NCI-H2196 treated with DMSO at 0.1 percent for 48 hours (cell line): ENCODE results near the gene ARHGEF16.

ENCODE experiments used
- DNase-seq: peaks from one replicate; lab custom pipeline; 2025; ENCODE audit not compliant: unreplicated experiment; lab: John Stamatoyannopoulos, UW

ARHGEF16 gene

GRCh38 chr1:3453891-3454810 is at the start of gene ARHGEF16:
Gene ARHGEF16, plus strand, starts transcription at chr1:3454665. Its CDS starts 8,420 bp downstream, at chr1:3463085.
- DNase-seq: peak; percentile 78

DNA sequence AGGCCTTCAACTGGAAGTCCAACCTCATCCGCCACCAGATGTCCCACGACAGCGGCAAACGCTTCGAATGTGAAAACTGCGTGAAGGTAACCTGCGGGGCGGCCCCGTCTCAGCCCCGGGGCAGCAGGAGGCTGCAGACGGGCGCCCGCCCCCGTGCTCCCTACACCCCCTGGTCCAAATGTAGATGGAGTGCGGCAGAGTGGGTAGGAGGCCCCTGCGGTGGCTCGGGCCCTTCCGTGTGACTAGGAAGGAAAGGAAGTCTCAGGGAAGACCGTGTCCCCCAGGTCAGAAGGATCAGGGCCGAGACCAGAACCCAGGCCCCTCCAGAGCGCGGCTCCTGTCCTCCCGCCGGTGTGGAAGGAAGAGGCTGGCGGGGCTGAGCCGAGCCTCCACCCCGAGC is 49.7 kb upstream of the ARHGEF16 start:
- DNase-seq: no peak

DNA sequence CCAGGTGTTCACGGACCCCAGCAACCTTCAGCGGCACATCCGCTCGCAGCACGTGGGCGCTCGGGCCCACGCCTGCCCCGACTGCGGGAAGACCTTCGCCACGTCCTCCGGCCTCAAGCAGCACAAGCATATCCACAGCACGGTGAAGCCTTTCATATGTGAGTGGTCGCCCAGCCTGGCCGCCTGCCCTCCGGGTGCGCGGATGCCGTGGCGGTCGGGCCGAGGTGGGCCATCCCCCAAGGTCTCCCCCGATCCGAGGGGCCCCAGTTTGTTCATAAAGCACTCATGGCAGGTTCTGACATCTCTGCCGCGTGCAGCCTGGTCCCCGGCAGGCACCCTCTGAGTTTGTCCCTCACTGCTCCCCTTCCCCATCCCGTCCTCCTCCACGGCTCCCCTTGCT is 49.0 kb upstream of the ARHGEF16 start:
- no peak for DNase-seq

DNA sequence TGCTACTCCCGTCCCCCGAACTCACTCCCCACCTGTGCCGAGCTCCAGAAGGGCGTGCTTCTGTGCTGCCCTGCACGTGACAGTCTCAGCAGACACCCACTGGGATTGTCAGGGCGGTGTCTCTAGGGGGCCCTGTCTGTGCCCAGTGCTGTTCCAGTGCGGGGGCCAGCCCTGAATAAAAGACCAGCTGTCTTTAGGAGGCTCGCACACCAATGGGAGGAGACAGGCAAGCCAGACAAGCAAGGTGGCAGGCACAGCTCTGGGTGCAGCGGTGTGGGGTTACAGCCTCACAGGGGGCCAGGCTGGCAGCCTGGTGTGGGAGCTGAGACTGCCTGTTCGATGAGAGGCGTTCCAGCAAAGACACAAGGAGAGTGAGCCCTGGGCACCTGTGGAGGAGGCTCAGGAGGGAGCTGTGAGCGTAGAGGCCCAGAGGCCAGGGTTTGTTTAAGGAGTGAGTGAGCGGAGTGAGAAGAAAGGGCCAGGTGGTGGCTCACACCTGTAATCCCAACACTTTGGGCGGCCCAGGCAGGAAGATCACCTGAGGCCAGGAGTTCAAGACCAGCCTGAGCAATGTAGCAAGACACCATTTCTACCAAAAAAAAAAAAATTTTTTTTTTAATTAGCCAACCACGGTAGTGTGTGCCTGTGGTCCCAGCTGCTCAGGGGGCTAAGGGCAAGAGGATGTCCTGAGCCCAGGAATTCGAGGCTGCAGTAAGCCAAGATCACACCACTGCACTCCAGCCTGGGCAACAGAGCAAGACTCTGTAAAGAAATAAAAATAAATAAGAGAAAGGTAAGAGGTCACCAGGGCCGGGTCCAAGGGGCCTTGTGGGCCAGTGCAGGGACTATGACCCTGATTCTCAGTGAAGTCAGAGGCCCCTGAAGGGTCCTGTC is 48.2 kb upstream of the ARHGEF16 start:
- DNase-seq: peak; percentile 43

DNA sequence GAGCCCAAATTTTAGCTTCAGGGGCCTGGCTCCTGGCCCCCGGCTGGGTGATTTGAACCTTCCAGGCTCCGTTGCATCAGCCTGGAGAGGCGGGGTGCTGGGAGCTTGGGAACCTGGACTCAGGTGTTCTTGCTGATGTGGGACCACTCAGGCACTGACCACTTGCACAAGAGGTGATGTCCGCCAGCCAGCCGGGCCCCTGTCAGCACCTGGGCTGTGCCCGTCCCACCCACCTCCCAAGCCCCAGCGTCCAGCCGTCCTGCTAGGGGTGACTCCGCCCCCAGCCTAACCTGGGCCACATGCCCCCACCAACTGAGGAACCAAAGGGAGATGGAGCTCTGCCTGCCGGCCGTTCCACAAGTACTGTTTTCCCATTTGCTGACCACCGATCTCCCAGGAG is 47.4 kb upstream of the ARHGEF16 start:
- DNase-seq: no peak

- no peak for DNase-seq
These were observed 45.7 kb upstream of the ARHGEF16 start for GRCh38 chr1:3408751-3409266.

GRCh38 chr1:3409366-3410141 is 44.9 kb upstream of the ARHGEF16 start:
- DNase-seq: no peak

GRCh38 chr1:3410142-3410925 is 44.1 kb upstream of the ARHGEF16 start:
- DNase-seq: peak; percentile 75

- DNase-seq: no peak
These were observed 42.7 kb upstream of the ARHGEF16 start for GRCh38 chr1:3411806-3412205.

DNA sequence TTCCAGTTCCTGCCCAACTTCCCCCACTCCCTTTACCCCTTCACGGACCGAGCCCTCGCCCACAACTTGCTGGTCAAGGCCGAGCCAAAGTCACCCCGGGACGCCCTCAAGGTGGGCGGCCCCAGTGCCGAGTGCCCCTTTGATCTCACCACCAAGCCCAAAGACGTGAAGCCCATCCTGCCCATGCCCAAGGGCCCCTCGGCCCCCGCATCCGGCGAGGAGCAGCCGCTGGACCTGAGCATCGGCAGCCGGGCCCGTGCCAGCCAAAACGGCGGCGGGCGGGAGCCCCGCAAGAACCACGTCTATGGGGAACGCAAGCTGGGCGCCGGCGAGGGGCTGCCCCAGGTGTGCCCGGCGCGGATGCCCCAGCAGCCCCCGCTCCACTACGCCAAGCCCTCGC is 42.1 kb upstream of the ARHGEF16 start:
- no peak for DNase-seq

DNA sequence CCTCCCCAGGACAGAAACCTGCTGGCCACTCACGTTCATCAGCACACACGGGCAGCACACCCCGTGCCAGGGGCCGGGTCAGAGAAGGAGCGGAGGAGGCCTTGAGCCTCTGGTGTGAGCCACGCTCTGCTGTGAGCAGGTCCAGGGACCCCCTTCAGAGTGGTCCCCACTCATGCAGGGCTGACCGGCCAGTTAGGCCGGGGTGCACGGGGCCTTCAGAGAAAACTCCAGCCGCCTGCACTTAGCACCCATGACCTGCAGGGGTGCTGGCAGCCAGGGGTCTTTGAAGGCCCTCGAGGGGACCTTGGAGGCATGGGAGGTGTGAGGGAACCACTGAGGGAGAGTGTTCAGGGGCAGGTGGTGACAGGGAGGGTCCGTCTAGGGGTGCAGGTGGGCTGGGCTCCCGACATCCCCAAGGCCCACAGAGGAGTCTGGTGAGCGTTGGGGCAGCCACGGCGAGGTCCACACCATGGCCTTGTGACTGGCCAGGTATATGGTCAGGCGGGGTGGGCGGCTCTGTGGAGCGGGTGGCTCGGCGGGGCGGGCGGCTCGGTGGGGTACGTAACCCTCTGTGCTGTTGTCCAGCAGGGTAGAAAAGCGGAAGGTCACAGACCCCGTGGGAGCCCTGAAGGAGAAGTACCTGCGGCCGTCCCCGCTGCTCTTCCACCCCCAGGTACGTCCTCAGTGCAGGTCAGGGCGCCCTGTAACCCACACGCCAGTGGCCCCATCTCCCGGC is 40.3 kb upstream of the ARHGEF16 start:
- no peak for DNase-seq

DNA sequence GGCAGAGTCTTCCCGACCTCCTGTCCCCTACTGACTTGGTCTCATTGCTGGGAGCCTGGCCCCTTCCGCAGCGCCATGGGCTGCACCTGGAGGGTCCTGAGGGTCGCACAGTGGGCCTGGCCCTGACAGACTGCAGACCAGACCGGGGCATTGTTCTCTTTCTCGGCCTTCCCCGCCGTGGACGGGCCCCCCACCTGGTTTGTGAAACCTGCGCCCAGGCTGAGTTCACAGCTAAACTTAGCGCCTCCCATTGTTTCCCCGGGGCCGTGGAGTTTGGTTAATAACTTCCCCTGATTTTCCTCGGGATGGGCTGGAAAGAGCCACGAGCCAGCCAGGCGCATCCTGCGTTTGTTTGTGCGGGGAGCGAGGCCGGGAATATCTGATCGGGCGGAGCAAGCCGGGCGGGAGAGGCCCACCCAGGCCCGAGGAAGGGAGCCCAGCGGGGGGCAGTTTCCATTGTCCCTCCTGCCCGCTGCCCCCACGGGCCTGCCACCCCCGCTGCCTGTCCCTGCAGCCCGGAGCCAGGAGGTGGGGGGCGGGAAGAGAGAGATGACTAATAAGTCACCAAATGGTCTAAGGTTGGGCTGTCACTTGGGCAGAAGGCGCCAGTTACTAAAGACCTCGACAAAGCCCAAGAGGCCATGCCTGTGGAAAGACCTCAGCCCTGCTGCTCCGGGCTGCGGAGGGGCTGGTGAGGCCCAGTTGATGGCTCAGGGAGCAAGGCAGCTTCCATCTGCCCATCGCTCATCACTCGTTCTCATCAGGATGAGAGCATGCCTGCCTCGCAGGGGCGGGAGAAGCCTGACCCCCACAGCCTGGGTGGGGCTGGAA is 39.0 kb upstream of the ARHGEF16 start:
- no peak for DNase-seq

DNA sequence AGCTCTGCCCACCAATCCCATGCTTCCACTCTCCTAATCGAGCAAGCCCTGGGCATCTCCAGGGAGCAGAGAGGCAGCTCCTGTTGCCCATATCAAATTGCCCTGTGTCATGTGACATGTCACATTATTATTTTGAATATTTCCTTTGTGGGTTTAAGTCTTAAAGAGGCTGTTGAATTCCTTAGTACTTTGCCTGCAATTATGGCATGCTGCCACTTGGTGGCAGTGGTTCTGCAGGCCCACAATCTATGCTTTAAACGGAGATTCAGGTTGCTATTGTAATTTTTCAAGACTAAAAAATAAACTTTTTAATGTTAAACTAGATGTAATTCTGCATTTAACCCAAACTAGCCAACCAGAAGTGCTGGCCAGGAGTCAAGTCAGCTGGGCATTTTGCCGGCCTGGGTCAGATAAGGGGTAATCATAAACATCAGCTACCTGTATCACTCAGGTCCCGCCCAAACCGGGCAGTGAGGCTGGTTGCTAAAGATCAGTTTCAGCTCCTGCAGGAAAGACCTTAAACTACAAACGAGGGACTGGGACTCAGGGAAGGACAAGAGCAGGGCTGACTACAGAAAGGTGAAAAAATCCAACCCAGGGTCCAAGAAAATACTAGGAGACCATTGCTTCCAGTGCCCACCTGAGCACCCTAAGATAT is 37.3 kb upstream of the ARHGEF16 start:
- DNase-seq: no peak

DNA sequence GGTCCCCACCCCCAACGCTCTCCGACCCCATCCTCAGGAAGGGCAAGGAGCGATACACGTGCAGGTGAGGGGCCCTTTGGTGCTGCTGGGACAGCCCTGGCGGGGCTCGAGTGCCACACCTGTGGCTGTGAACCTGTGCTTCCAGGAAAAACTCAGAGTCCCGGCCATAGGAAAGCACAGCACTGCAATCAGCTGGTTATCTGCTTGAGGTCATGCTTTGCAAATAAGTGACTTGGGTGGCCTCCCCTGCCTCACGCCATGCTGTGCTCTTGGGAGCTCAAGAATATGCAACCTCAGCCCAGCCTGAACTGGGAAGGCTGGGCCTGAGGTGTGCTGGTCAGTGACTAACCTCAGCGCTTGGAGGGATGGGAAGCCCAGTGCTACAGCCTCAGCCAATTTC is 36.5 kb upstream of the ARHGEF16 start:
- DNase-seq: no peak

- no peak for DNase-seq
These were observed 35.9 kb upstream of the ARHGEF16 start for GRCh38 chr1:3418600-3418999.

GRCh38 chr1:3419415-3420204 is 34.9 kb upstream of the ARHGEF16 start:
- DNase-seq: no peak
